T47D (cell line): ENCODE results near the gene MACROH2A2.

ENCODE experiments used
- DNase-seq, 2 experiments: peaks; one replicate each; pipeline versions ENCODE4 v3.0.0 to v3.0.0-alpha.2; 2011 to 2012; ENCODE audit warnings: low read depth in 1 of 2, low spot score in 1 of 2
- JUND ChIP-seq: IDR thresholded peaks from 2 replicates; pipeline ENCODE4 v1.6.1; 2012; ENCODE audit warnings: low read depth
- in situ Hi-C: cut with HindIII; loops from 2 replicates; pipeline ENCODE4 v1.10.0; 2016; ENCODE audit warnings: low sequenced_read_pairs, low pct_unique_long_range_greater_than_20kb

The MACROH2A2 gene

DNA sequence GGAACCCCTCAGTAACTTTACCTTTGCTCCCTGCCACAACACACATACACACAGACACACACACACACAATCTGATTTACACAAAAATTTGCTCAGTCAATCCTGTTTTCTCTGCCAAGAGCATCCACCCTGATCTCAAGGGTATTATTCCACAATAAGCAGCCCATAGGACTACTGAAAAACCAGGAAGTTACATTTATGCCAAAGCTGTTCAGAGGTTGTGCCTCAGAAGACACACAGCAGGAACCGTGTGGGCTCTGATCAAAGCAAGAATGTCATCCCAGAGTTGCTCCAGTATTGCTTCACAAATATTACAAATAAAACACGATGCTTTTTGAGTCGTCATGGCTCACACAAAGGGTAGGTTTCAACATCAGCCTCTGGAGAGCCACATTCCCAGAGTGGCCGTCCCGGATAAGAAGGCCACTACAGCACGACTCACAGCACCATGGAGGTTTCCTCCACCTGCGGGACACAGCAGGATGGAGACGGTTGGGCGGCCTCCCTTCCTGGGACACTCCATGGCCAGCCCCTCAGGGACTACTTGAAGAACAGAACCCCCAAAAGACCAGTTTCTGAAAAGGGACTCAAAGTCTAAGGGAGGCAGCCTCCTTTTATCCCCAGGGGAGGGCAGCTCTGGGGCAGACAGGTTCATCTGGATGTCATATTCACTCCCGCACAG is 78.4 kb downstream of the MACROH2A2 start:
- in situ Hi-C loops: no loop called here
- no peak for DNase-seq
- no peak for TF ChIP-seq JUND

DNA sequence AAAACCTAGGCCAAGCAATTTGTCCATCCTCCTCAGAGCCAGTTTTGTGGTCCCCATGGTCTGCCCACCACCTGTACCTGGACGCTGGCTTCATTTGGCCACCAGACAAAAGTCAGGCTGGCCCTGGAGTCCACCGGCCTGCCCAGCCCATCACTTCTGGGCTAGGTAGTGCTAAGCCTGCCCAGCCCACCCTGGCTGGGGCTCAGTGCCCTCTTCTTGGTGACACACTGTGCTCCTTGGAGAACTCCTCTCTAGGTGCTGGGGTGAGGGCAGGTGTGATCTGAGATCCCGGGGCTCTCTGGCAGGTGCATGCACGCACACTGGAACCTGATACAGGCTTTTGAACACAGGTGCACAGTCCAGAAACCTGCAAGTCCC is 78.9 kb downstream of the MACROH2A2 start:
- no peak for TF ChIP-seq JUND
- DNase-seq: no peak
- in situ Hi-C loops: no loop called here

DNA sequence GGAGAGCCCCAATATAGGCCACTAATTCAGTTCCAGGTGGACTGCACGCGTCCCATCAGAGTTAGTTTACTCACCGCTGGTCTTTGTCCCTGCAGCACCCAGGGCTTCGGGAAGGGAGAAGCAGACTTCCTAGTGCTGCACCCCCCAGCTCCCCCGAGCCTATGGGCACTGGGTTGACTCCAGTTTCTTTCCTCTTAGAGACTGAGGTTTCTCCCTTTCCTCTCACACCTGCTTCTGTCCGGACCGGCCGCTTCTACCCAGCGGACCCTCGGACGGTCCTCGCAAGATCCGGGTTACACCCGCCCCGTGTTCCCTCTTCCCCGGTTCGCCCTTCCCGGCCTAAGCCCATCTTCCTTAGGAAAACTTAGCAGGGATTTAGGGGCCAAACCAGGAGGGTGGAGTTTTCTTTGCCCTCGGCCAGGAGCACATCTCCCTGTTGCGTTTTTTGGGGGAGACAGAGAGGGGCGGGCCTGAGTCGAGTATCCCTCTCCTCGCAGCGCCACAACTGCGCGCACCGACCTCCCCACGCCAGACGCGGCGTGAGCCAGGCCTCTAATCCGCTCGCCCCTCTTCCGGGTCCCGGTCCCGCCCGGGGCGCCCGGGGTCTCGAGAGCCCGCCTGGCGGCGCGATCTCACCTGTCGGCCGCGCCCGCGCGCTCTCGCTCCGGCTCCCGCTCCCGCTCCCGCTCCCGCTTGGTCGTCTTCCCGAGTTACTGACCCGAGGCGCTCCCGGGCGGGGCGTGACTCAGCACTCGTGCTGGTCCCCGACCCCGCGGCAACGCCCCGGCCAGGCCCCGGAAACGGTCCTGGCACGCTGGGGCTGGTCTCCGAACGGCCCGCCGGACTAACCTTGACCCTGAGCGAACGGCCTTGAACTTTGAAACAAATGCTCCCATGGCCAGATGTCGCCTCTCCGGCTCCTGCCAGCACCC is 79.7 kb downstream of the MACROH2A2 start, which contains the start of gene AIFM2:
Gene AIFM2, minus strand, starts transcription at position 728 of the 932 bp plus-strand sequence. CDS start 8,741 bp downstream, outside the sequence.
- DNase-seq: no peak
- no peak for TF ChIP-seq JUND
- in situ Hi-C loops: no loop called here

DNA sequence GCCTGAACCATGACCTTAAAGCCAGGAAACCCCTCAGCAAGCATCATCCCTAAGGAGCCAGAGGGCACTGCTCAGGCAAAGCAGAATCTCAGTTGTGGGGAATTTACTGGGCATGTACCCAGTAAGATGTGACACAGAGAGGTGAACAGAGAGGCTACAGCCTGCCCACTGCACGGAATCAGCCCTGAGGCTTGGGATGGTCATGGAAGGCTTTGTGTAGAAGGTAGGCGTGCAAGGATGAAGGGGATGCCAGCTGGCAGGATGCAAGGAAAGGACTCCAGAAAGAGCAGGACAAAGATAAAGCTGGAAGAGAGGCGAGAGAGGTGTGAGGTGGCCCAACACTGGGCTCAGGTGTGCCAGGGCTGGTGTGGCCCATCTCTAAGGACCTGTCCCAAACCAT is 82.4 kb downstream of the MACROH2A2 start:
- in situ Hi-C loops: no loop called here

DNA sequence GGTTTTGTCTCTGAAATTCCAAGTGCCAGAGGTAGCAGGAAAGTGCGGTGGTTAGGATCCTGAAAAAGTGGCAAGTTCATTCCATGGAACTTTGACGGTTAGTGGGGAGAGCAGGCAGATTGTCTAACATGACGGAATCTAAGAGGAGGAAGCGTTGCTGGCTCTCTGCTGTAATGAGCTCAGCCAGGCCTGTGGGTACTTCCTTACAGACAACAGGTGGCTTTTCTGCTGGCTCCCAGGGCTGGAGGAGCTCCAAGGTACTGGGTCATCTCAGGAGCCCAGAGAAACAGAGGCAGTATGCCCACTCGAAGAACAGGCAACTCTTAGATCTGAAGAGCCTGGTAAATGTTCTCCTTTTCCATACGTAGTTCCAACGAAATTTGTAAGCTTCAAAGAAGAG is 83.0 kb downstream of the MACROH2A2 start:
- no peak for TF ChIP-seq JUND
- in situ Hi-C loops: no loop called here
- no peak for DNase-seq

More for the DNA sequence above, 82.4 kb downstream of the MACROH2A2 start:
- TF ChIP-seq JUND: no peak
- no peak for DNase-seq

DNA sequence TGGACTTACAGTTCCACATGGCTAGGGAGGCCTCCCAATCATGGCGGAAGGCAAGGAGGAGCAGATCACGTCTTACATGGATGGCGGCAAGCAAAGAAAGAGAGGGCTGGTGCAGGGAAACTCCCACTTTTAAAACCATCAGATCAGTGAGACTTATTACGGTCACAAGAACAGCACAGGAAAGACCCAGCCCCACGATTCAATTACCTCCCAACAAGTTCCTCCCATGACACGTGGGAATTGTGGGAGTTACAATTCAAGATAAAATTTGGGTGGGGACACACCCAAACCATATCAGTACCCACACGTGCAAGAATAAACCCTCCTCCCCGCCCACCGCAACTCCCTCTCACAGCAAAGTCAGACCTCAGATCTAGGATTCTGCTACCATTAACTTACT is 84.5 kb downstream of the MACROH2A2 start:
- TF ChIP-seq JUND: no peak
- in situ Hi-C loops: no loop called here
- DNase-seq: no peak

DNA sequence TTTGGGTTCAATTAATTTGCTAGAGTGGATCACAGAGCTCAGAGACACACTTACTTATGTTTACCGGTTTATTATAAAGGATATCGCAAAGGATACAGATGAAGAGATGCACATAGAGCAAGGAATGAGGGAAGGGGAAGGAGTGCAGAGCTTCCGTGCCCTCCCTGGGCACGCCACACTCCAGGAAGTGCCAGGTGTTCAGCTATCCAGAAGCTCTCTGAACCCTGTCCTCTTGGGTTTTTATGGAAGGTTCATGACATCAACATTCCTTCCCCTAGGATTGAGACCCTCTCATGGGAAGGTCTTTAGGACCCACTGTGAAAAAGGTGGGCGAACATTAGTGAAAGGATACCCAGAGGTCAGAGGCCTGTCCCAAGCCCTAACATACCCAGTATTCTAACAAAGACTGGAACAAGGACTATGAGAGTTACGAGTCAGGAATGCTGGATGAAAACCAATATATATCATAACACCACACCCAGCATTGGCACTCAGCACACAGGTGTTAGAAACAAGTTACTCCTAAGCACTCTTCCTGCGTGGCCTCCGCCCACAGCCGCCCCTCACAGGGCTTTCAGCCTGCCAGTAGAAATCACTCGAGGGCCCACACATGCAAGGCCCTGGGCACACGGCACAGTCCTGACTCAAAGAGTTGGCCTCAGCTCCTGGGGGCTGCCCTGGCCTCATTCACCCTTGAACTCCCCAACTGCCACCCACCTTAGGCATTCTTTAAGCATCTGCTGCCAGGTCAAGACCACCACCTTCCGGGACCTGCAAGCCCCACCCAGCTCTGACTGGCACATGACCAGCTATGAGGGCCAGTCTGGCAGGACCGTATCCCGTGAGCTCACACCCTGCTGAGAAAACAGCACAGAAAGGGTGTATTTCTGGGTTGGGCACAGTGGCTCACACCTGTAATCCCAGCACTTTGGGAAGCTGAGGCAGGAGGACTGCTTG is 85.6 kb downstream of the MACROH2A2 start:
- no peak for DNase-seq
- in situ Hi-C loops: no loop called here
- no peak for TF ChIP-seq JUND

DNA sequence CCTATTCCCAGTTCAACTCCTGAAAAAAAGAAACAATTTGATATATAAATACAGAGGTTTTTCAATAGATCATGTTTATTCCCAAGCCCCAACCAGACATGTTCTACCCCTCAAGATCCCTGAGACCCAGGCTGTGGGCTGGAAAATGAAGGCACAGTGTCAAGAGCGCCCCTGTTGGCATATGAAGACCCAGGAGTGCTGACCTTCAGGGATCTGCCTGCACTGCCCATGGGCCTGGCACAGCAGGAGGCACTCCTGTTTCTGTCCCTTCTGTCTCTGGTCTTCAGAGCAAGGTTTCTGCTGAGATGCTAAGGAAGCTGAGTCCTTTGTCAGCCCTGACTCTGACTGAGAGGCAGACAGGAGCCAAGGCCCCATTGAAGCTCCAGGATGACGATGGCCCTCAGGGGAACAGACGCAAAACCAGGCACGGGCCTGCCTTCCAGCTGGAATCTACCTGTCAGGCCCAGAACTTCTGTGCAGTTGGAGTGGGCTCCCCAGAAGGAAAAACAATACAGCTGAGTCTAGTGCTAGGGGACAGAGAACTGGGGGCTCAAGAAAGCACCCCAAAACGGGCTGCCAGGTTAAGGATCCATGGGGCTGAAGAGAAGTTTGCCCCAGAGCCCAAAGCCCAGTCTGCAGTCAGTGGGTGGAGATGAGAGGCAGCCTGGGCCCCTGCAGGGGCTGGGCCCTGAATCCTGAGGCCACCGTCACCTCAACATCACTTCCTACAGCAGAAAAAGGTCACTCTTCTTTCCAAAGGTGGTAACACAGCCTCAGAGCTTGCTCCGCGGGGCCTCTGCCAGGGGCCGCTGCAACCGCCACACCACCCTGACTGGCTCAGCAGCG is 86.7 kb downstream of the MACROH2A2 start:
- DNase-seq: no peak
- in situ Hi-C loops: no loop called here
- no peak for TF ChIP-seq JUND

DNA sequence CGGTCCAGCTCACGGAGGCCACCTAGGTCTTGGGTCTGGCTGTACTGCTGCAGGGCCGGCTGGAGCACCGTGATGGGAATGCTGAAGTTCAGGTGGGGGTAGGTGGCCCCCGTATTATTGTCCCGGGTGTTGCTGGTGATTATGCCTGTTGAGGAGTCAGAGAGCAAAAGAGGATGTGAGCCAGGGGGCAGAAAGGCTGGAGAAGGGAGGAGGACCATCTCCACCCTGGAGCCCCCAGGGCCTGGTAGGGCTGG is 87.3 kb downstream of the MACROH2A2 start:
- in situ Hi-C loops: no loop called here
- TF ChIP-seq JUND: no peak
- no peak for DNase-seq

DNA sequence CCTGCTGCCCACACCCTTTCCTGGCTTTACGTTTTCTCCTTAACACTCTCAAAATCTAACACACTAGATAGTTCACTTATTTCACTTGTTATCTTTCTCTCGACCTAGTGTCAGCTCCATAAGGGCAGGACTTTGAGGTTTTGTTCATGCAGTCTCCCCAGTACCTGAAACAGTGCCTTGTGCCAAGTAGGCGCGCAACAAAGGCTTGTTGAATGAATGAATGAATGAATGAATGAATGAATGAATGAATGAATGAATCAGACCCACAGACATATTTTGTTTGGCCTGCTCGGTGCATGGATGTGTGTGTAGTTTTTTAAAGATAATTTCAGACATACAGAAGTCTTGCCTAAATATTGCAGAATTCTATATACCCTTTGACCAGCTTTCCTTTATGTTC is 87.7 kb downstream of the MACROH2A2 start:
- no peak for TF ChIP-seq JUND
- DNase-seq: no peak
- in situ Hi-C loops: no loop called here

DNA sequence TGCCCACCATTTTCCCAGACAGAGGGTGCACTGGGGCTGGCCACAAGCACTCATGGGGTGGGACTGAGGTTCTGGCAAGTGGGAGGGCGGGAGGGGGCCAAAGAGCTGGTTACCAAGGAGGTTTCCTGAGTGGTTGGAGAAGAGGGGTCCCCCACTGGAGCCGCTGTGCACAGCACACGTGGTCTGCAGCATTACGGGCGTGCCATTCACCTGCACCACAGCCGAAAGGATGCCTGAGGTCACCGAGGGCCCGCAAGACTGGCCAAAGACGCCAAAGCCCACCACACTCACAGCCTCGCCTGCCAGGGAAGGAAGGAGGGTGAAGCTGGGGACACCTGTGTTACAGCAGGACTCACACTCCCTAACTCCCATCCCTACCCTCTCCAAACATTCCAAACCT is 89.9 kb downstream of the MACROH2A2 start:
- no peak for TF ChIP-seq JUND
- in situ Hi-C loops: no loop called here

DNA sequence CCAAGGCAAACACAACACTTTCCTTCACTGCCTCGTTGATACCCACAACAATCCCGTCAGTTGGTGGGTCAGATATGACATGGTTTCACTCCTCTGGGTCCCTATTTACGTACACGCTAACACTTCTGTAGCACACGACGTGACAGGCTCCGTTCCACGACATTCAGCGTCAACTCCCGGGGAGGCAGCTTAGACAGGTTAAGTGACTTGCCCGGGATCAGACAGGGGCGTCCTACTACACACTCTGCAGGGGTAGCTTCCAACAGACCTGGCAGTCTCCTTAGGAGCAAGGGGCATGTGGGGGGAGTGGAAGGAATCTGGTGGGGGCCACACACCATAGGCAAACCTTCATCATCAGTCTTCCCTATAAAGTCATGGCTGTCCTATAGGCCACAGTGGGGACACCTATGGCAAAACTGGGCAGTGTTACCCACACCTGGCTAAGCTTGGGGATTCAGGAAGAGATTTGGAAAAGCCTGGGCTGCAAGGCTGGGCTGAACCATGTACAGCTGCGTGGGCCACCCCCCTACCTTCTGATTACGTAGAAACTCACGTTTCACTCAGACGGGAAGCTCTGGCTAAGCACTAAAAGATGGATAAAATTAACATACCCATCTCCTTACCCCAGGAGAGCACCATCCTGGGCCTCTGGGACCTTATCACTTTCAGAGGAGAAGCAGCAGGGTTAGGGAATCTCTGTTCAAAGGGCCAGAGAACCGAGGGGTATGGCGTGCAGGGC is 91.9 kb downstream of the MACROH2A2 start:
- no peak for DNase-seq
- in situ Hi-C loops: no loop called here
- no peak for TF ChIP-seq JUND

More for the DNA sequence above, 89.9 kb downstream of the MACROH2A2 start:
- no peak for DNase-seq
